GM12801 (cell line): ENCODE data around the gene MIR17HG.

Experiments used
- CTCF ChIP-seq: IDR thresholded peaks from one replicate; pipeline ENCODE4 v1.5.1; 2011; ENCODE audit warnings: control low read depth; ENCODE audit not compliant: insufficient read length; ENCODE audit errors: extremely low read depth

The MIR17HG gene

GRCh38 chr13:91361755-91362271 is 14.3 kb downstream of the MIR17HG start:
- TF ChIP-seq CTCF: no peak

- TF ChIP-seq CTCF: no peak
Measured at GRCh38 chr13:91362908-91363307, 15.4 kb downstream of the MIR17HG start.

- no peak for TF ChIP-seq CTCF
Measured at GRCh38 chr13:91368101-91368500, 20.6 kb downstream of the MIR17HG start.

GRCh38 chr13:91368676-91369440 is 21.4 kb downstream of the MIR17HG start:
- TF ChIP-seq CTCF: no peak

- TF ChIP-seq CTCF: no peak
Measured at GRCh38 chr13:91369441-91369831, 21.9 kb downstream of the MIR17HG start.

- TF ChIP-seq CTCF: no peak
Measured at GRCh38 chr13:91370501-91370900, 23.0 kb downstream of the MIR17HG start.

GRCh38 chr13:91372911-91373310 is 25.4 kb downstream of the MIR17HG start:
- no peak for TF ChIP-seq CTCF
